Duodenal mucosa (tissue), 2 donors: Measurements from ENCODE around the gene CEACAM4.
A peak's percentile ranks its signal among the peaks of the same experiment; 100 is the strongest.
"Not testable (repeated sequence)": the region's sequence is repeated elsewhere in the genome, so short reads cannot be mapped to it uniquely, and the experiment has no call there.

Experiments
- H3K27ac ChIP-seq: one replicate; pipeline ENCODE4 v1.7.0; 2013; ENCODE audit warnings: low read depth, low read length
- H3K27me3 ChIP-seq, 2 donors: one replicate each; pipeline ENCODE4 v1.7.0; 2013; ENCODE audit warnings: low read length in 2 of 2, control low read depth in 1 of 2; ENCODE audit not compliant: insufficient read depth in 2 of 2, control insufficient read depth in 1 of 2
- H3K36me3 ChIP-seq, 2 donors: one replicate each; pipeline ENCODE4 v1.7.0; 2013; ENCODE audit warnings: low read length in 2 of 2, control low read depth in 1 of 2; ENCODE audit not compliant: insufficient read depth in 2 of 2, control insufficient read depth in 1 of 2
- H3K4me1 ChIP-seq, 2 donors: one replicate each; pipeline ENCODE4 v1.7.0; 2013; ENCODE audit warnings: low read length in 2 of 2, control low read depth in 1 of 2; ENCODE audit not compliant: insufficient read depth in 2 of 2, control insufficient read depth in 1 of 2
- H3K4me3 ChIP-seq, 2 donors: one replicate each; pipeline ENCODE4 v1.7.0; 2013; ENCODE audit warnings: low read length in 2 of 2, low read depth in 1 of 2
- H3K9ac ChIP-seq, 2 donors: one replicate each; pipeline ENCODE4 v1.7.0; 2013; ENCODE audit warnings: low read length in 2 of 2, low read depth in 1 of 2
- H3K9me3 ChIP-seq, 2 donors: one replicate each; pipeline ENCODE4 v1.7.0; 2013; ENCODE audit warnings: low read length in 2 of 2, control low read depth in 1 of 2; ENCODE audit not compliant: control insufficient read depth in 1 of 2

CEACAM4 gene

GRCh38 chr19:41626877-41627276 is at the start of gene CEACAM4:
CEACAM4 (minus strand) TSS chr19:41627074; CDS start chr19:41626963, 111 bp downstream.
- Histone ChIP-seq H3K4me1 (no peaks in the 10 kb centered on the region), H3K4me3 (peak within 1 kb of the TSS in 1 of 2 donors; percentile 7), H3K27ac (no peak within 1 kb of the TSS), H3K27me3 (peaks cover 7 to 17% of the 10 kb centered on the region in 2 donors), H3K9ac (no peak within 1 kb of the TSS), H3K36me3 (no peaks in the 10 kb centered on the region), H3K9me3 (peaks cover 6 to 7% of the 10 kb centered on the region in 2 donors)

DNA sequence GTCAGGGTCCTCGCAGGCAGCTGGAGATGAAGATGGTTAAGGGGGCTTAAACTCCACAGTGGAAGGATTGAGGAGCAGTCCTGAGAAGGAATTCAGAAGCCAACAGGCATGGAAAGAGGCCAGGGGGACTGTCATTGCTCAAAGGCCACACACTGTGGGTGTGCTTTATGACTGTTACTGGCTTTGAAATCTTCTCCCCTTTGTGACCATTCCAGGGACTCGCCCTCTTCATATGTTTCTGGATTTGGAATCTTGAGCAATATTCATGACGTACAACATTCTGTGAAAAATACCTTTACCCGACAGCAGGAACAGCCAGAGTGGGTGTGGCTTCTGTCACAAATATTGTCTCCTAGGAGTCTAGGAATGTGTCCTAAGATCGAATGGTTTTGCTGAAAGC is 44.6 kb upstream of the CEACAM4 start:
- Histone ChIP-seq H3K27me3 (peaks cover 14 to 22% of the 10 kb centered on the region in 2 donors), H3K9ac (no peak overlapping the region), H3K4me3 (no peak overlapping the region), H3K9me3 (no peaks in the 10 kb centered on the region), H3K4me1 (no peaks in the 10 kb centered on the region), H3K36me3 (no peaks in the 10 kb centered on the region), H3K27ac (no peak overlapping the region)

DNA sequence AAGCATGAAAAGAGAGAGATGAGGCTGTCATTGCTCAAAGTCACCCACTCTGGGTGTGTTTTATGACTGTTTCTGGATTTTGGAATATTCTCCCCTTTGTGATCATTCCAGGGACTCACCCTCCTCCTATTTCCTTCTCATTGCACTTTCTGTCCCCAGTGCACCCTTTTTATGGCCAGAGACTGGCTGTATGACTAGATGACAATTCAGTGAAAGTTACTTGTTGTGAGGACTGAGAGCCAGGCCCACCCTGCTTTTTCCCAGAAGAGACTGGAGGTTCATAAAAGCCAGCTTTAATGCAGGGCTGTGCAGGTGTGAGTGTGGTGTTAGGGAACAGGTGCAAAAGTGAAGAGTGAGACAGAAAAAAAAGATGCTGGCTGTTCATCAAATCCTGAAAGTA is 43.9 kb upstream of the CEACAM4 start:
- Histone ChIP-seq H3K9ac (no peak overlapping the region), H3K4me3 (no peak overlapping the region), H3K36me3 (no peaks in the 10 kb centered on the region), H3K9me3 (peaks cover 4 to 6% of the 10 kb centered on the region in 2 donors), H3K27me3 (peaks cover 14 to 17% of the 10 kb centered on the region in 2 donors), H3K4me1 (no peaks in the 10 kb centered on the region), H3K27ac (no peak overlapping the region)

DNA sequence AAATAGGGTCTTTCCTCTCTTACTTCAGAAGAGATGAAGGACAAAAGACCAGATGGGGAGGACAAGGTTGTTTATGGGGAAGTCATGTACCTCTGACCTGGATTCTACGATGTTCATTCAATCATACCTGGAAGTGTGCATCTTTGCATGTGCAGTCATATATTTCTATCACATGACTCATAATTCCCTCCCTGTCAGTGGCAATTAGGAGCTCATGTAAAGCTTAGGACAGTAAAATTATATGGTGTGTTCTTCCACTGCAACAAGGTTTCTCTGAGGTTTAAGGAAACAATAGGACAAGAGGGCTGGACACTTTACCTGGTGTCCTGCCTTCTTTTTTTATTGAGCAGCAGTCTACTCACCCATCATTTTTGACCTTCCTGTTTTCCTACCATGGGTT is 41.4 kb upstream of the CEACAM4 start:
- no peak overlapping the region for H3K4me3 ChIP-seq
- no peak overlapping the region for H3K9ac ChIP-seq
- no peaks in the 10 kb centered on the region for H3K4me1 ChIP-seq
- no peak overlapping the region for H3K27ac ChIP-seq
- no peaks in the 10 kb centered on the region for H3K36me3 ChIP-seq
- peaks cover 10 to 12% of the 10 kb centered on the region in 2 donors for H3K27me3 ChIP-seq
- H3K9me3 ChIP-seq: peaks cover 8% of the 10 kb centered on the region in 2 donors

- H3K36me3 ChIP-seq: no peaks in the 10 kb centered on the region
- H3K4me3 ChIP-seq: no peak overlapping the region
- H3K9me3 ChIP-seq: peaks cover 8% of the 10 kb centered on the region in 2 donors
- H3K27me3 ChIP-seq: peaks cover 8 to 10% of the 10 kb centered on the region in 2 donors
- no peak overlapping the region for H3K27ac ChIP-seq
- H3K4me1 ChIP-seq: no peaks in the 10 kb centered on the region
- no peak overlapping the region for H3K9ac ChIP-seq
These were observed 39.2 kb upstream of the CEACAM4 start for GRCh38 chr19:41666075-41666474.

GRCh38 chr19:41657157-41657556 is 30.3 kb upstream of the CEACAM4 start:
- Histone ChIP-seq H3K9me3 (no peaks in the 10 kb centered on the region), H3K27ac (no peak overlapping the region), H3K4me3 (no peak overlapping the region), H3K36me3 (no peaks in the 10 kb centered on the region), H3K4me1 (no peaks in the 10 kb centered on the region), H3K27me3 (peaks cover 7 to 11% of the 10 kb centered on the region in 2 donors), H3K9ac (no peak overlapping the region)

GRCh38 chr19:41656756-41657155 is 29.9 kb upstream of the CEACAM4 start:
- H3K27ac ChIP-seq, H3K9me3 ChIP-seq, H3K4me1 ChIP-seq, H3K9ac ChIP-seq, H3K36me3 ChIP-seq, H3K4me3 ChIP-seq: not testable (repeated sequence)
- peaks cover 10 to 11% of the 10 kb centered on the region in 2 donors for H3K27me3 ChIP-seq

GRCh38 chr19:41652250-41652649 is 25.4 kb upstream of the CEACAM4 start:
- H3K9me3 ChIP-seq: no peaks in the 10 kb centered on the region
- H3K27ac ChIP-seq: no peak overlapping the region
- no peaks in the 10 kb centered on the region for H3K36me3 ChIP-seq
- H3K4me3 ChIP-seq: no peak overlapping the region
- H3K27me3 ChIP-seq: peaks cover 11 to 19% of the 10 kb centered on the region in 2 donors
- no peak overlapping the region for H3K9ac ChIP-seq
- H3K4me1 ChIP-seq: peaks cover 3 to 23% of the 10 kb centered on the region in 2 donors

DNA sequence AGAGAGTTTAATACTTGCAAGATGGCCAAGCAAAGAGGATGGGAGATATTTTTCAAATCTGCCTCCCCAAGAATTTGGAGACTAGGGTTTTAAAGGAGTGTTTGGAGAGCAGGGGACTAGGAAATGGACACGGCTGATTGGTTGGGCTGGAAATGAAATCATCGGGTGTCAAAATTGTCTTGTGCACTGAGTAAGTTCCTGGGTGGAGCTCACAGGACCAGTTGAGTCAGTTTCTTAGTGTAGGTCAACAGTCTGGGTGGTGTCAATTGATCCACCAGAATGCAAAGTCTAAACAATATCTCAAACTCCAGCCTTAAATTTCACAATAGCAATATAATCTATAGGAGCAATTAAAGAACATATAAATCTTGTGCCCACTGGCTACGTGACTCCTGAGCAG is 23.0 kb upstream of the CEACAM4 start:
- Histone ChIP-seq H3K4me1 (peaks cover 3 to 23% of the 10 kb centered on the region in 2 donors), H3K36me3 (no peaks in the 10 kb centered on the region), H3K4me3 (no peak overlapping the region), H3K9me3 (no peaks in the 10 kb centered on the region), H3K9ac (no peak overlapping the region), H3K27me3 (peaks cover 7 to 19% of the 10 kb centered on the region in 2 donors), H3K27ac (no peak overlapping the region)

GRCh38 chr19:41646589-41647204 is 19.8 kb upstream of the CEACAM4 start:
- Histone ChIP-seq H3K4me3 (no peak overlapping the region), H3K27me3 (peaks cover 0 to 8% of the 10 kb centered on the region in 2 donors), H3K4me1 (peaks cover 3 to 23% of the 10 kb centered on the region in 2 donors), H3K9ac (no peak overlapping the region), H3K36me3 (no peaks in the 10 kb centered on the region), H3K27ac (no peak overlapping the region), H3K9me3 (no peaks in the 10 kb centered on the region)
